HG03354 (cell line): ENCODE results near the gene SGCD.

Experiments
- ATAC-seq: cut with Tn5 transposase; IDR thresholded peaks from one replicate; pipeline ENCODE4 v1.9.1; 2021; ENCODE audit warnings: mild to moderate bottlenecking; ENCODE audit not compliant: unreplicated experiment, poor library complexity, severe bottlenecking

The SGCD gene

DNA sequence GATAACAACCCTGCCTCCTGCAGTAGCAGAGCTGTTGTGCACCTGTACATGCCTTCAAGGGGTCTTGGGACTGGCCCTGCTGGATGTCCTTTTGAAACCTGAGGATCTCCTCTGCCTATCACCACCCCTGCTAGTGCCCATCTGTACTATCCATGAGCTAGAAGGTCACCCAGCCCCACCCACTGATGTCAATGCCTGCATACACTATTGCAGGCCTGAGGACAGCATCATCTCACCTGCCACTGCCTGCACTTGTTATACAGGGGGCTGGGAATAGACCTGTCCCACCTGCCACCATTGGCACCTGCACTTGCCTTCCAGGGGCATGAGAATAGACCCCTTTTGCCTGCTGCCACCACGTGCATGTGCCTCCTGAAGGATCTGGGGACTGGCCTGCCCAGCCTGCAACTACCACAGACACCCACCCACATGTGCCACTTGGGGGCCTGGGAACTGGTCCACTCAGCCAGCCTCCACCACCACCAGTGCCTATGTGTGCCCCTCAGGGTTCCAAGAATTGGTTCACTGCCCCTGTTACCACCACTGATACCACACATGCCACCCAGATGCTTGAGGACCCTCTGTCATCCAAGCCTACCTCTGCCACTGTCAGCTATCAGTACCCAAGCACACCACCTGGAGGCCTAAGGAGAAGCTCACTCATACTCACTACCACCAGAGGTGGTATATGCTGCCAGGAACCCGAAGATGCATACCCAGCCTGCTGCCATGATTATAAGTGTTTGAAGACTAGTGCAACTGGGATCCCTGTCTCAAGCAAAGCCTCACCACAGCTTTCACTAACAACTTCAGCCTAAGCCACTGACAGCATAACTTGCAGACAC, 159.7 kb downstream of the SGCD start:
- ATAC-seq, result no peak

DNA sequence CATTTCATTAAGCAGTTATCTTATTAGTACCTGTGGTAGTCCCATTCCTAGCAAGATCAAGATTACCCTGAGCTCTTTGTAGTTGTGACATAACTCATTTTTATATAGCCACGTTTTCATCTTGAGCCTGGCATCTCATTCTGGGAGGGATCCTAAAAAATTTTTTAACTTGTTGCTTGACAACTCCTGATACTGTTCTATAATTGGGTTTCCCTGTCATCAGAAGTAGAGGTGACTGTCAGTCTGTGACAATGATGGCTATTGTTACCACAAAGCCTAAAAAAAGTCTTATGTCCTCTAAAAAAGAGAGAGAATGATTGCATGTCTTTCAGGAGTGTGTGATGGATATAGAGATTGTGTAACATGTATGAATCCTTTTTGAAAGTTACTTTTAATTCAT, 164.8 kb downstream of the SGCD start:
- no peak for ATAC-seq

DNA sequence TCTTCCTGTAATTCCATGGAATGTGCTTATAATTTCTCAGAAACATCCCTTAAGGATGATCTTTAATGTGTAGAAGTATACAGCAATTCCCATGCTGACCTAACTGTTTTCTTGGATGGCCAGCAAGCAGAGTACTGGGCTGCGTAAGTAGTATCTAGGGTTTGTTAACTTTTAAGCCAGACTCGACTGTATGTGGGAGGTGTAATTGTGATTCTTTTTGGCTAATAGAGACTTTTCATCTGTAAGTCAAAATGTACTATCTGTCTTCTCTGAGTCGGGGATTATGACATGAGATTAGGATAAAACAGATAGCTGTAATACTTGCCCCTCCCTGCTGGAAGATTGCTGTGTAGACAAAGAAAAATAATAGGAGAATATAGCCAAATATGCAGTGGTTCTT, 169.3 kb downstream of the SGCD start:
- ATAC-seq, result no peak

DNA sequence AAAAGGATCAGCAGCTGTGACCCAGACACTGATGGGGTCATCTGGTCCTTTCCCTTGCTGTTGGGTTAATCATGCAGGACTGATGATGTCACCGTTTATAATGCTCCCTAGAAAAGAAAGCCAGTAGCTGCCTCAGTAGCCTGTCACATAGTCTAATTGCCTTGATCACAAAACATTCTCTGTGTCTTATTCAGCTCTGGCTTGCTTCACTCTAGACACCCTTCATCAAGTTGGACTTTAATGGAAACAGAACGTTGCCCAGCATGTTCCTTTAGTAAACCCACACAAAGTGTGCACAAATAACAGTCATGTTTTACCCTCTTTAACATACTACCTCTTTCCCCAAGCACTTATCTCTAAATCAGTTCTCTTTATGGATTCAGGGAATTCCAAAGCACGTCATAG, 170.8 kb downstream of the SGCD start:
- no peak for ATAC-seq

GRCh38 chr5:156498226-156498980, 171.4 kb downstream of the SGCD start:
- ATAC-seq, result no peak

DNA sequence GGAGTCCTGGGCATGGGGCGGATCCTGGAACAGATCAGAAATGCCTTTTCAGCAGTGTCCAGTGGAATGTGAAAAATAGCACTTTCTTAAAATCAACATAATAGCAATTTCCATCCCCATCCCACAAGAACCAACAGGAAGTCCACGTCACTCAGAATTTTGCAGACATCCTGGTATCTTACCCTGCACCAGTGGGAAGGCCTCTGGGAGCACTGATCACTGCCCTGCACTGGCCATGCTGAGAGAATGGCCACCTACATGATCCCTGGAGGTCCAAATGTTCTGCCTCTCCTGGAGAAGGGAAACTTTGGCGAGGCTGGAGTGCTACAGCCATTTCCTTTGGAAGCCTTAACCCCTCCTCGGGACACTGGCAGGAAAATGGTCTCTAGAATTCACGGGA, 173.8 kb downstream of the SGCD start:
- ATAC-seq, result no peak

DNA sequence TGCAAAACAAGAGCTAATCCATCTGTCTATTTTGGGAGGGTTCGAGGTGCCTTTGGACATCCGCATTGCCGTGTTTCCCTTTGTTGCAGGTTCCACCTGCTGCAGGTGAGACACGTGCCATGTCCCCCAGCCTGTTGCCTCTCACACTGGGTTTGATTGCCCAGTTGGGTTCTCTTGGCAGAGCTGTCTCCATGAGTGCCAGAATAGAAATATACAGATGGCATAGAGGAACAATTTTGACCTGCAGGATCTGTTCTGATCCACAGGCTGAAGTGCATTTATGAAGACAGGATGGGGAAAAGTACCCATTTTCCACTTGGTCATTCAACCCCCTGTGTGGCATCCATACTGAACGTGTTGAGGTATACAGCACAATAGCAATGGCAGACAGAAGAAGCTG, 178.1 kb downstream of the SGCD start:
- ATAC-seq, result no peak

DNA sequence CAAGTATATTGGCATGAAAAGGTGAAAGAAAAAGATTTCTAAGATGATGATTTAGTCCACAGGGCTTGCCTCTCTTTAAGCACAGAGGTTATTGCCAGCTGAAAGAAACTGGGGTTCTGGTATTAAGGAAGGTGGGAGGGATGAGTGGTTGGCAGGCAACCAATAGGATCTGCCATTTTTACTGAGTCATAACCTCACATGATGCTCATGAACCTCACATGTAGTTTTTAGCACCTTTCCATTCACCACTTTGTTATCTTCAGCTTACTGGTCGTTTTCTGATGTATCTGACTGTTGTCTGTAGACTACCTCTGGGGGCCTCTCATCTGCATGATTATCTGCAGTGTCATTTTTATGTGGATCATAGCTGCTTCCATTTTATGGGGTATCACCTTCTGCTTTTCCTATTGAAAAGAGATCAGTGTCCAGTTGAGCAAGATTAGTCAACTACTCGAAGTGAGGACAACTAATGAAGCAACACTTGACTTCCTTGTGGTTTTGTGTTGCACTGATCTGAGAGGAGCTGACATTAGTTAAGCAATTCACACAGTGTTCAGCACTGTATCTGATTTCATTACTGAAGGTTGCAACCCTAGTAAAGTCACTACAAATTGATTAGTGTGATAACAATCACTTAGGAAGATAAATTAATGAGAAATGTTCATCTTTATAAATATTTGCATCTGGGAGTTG, 186.3 kb downstream of the SGCD start:
- no peak for ATAC-seq

GRCh38 chr5:156515121-156515520, 188.2 kb downstream of the SGCD start:
- ATAC-seq, result no peak

- ATAC-seq, result no peak
These were observed 188.9 kb downstream of the SGCD start for GRCh38 chr5:156515803-156516360.

GRCh38 chr5:156522651-156523529, 195.9 kb downstream of the SGCD start:
- ATAC-seq, result no peak

- ATAC-seq, result no peak
These were observed 196.6 kb downstream of the SGCD start for GRCh38 chr5:156523607-156524006.

DNA sequence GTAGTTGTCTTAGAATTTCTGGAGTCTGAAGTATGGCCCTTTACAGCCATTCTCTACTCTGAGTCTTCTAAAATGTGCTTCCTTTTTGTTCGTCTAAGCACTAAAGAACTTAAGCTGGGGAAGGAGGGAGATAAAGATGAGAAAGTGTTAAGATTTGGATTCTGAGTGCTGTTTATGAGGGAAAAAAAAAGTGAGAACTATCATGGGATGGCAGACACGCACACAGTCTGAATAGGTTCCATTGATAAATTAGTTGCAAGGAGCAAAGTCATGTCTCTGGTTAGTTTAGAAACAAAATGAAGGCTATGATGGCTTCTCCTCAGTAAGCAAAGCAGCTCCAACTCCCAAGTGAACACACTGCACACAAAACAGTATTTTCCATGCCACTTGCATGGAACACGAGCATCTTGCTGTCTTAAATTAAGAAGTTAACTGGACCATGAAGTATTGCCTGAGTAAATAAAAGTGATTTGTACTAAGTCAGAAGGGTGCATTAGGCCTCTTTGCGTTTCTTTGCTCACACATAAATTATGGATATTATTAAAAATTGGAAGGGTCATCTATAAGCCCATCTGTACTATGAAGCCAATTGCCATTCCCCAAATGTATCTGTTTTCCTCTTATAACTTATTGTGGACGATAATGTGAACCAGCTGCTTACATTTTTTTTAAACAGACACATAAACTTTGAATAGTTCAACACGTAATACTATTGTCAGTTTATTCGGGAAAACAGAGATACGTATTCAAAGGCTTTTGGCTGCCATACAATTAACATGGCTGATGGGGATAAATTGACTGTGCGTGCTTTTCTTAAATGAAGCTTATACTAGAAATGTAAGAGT, 199.3 kb downstream of the SGCD start:
- no peak for ATAC-seq

- no peak for ATAC-seq
These were observed 200.6 kb downstream of the SGCD start for GRCh38 chr5:156527611-156528010.

GRCh38 chr5:156528673-156529072, 201.7 kb downstream of the SGCD start:
- ATAC-seq, result no peak

- ATAC-seq, result no peak
These were observed 202.9 kb downstream of the SGCD start for GRCh38 chr5:156529892-156530291.

GRCh38 chr5:156531199-156531598, 204.2 kb downstream of the SGCD start:
- ATAC-seq, result no peak

DNA sequence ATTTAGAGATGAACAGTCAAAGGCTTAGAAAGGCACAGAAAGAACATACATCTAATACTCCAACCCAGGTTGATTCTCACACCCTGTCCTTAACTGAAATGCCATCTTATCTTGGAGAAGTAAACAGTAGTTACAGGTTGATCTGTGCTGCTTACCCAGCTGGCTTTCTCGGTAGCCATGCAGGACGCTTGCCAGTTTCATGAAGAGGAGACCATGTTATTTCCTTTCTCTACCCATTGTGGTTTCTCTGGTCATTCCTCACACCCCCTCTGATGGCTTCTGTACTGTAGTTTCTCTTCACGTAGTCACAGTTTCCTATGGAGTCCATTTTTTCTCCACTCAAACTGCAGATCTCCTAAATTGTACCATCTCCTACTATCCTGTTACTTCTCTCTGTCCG, 206.0 kb downstream of the SGCD start:
- no peak for ATAC-seq

DNA sequence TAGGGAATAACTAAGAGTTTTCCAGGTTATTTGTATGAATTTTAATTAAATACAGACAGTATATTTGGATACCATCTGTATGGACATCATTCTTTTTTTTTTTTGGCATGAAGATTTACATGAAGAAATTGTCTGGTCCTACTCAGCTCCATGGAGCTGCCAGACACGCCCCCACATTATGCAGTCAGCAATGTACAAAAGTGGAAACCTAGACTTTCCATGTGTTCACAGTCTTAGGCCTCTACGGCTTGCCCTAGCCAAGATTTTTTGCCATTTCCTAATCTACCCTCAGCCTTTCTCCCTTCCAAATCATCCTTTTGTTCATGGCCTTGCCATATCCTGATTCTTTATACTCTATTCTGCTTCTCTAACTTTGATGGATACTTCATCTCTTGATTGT, 207.1 kb downstream of the SGCD start:
- ATAC-seq, result no peak
